GM12878 (cell line): Measurements from ENCODE around the gene WTAP. TPM values are rescaled to one million over a fixed set of nuclear protein-coding genes. Genes with fewer than 3 reads are reported as not detected.
A peak's percentile ranks its signal among the peaks of the same experiment; 100 is the strongest.

ENCODE experiments used
- ASH2L ChIP-seq: fragments of 300-600, 200-600 bp; sonication (generic); IDR thresholded peaks from 2 replicates; pipeline ENCODE4 v1.6.1; 2017; ENCODE audit warnings: low read depth, mild to moderate bottlenecking, borderline replicate concordance
- BCLAF1 ChIP-seq: fragments of 450-650 bp; IDR thresholded peaks from 2 replicates; pipeline ENCODE4 v1.6.1; 2017; ENCODE audit warnings: antibody characterized with exemption, mild to moderate bottlenecking, moderate library complexity
- BMI1 ChIP-seq: fragments of 450-650 bp; IDR thresholded peaks from 2 replicates; pipeline ENCODE4 v1.6.1; 2016; ENCODE audit warnings: mild to moderate bottlenecking, moderate library complexity, borderline replicate concordance
- CBX5 ChIP-seq: sonication (generic); IDR thresholded peaks from 2 replicates; pipeline ENCODE4 v1.6.1; 2016; ENCODE audit warnings: low read depth, moderate library complexity, mild to moderate bottlenecking, inconsistent platforms
- EGR1 ChIP-seq, 2 experiments: IDR thresholded peaks; 1 replicate in 1 of 2; 2 replicates in 1 of 2; pipeline ENCODE4 v1.6.1; 2011 to 2012; ENCODE audit warnings: low read depth in 2 of 2, low read length in 2 of 2, borderline replicate concordance in 1 of 2, mild to moderate bottlenecking in 1 of 2, moderate library complexity in 1 of 2
- IRF4 ChIP-seq: IDR thresholded peaks from 2 replicates; pipeline ENCODE4 v1.6.1; 2011; ENCODE audit warnings: low read depth, low read length
- MXI1 ChIP-seq: fragments of 150-350 bp; IDR thresholded peaks from 2 replicates; pipeline ENCODE4 v1.6.1; 2011; ENCODE audit warnings: low read depth, mild to moderate bottlenecking, inconsistent platforms, low read length, improper control_type of control experiment
- MYC ChIP-seq: IDR thresholded peaks from 2 replicates; pipeline ENCODE4 v1.6.1; 2011; ENCODE audit warnings: mild to moderate bottlenecking, low read length, moderate library complexity, inconsistent platforms; ENCODE audit not compliant: insufficient read depth, insufficient replicate concordance, insufficient read length, severe bottlenecking
- NBN ChIP-seq: fragments of 450-650 bp; IDR thresholded peaks from 2 replicates; pipeline ENCODE4 v1.6.1; 2016
- NFXL1 ChIP-seq: fragments of 450-650 bp; IDR thresholded peaks from 2 replicates; pipeline ENCODE4 v1.6.1; 2017; ENCODE audit warnings: antibody characterized with exemption, mild to moderate bottlenecking, borderline replicate concordance
- POLR2AphosphoS2 ChIP-seq: IDR thresholded peaks from 2 replicates; pipeline ENCODE4 v1.6.1; 2011; ENCODE audit warnings: low read depth, mild to moderate bottlenecking, low read length, improper control_type of control experiment, moderate library complexity
- RAD21 ChIP-seq: IDR thresholded peaks from 2 replicates; pipeline ENCODE4 v1.6.1; 2011; ENCODE audit warnings: mild to moderate bottlenecking, low read depth, low read length, moderate library complexity; ENCODE audit not compliant: insufficient read depth
- RB1 ChIP-seq: fragments of 450-650 bp; formaldehyde crosslinking; IDR thresholded peaks from 2 replicates; pipeline ENCODE4 v1.6.1; 2017; ENCODE audit warnings: mild to moderate bottlenecking, borderline replicate concordance
- RUNX3 ChIP-seq: IDR thresholded peaks from 2 replicates; pipeline ENCODE4 v1.6.1; 2012; ENCODE audit warnings: low read length, inconsistent platforms
- SMAD5 ChIP-seq: IDR thresholded peaks from 2 replicates; pipeline ENCODE4 v1.6.1; 2016; ENCODE audit warnings: antibody characterized with exemption, low read depth
- SMC3 ChIP-seq: IDR thresholded peaks from 2 replicates; pipeline ENCODE4 v1.6.1; 2011; ENCODE audit warnings: low read length, improper control_type of control experiment, borderline replicate concordance
- SRF ChIP-seq, 2 experiments: IDR thresholded peaks; 2 replicates each; pipeline ENCODE4 v1.6.1; 2011; ENCODE audit warnings: low read depth in 2 of 2, low read length in 2 of 2, mild to moderate bottlenecking in 1 of 2, moderate library complexity in 1 of 2
- STAT3 ChIP-seq: IDR thresholded peaks from 2 replicates; pipeline ENCODE4 v1.6.1; 2011; ENCODE audit warnings: low read depth, low read length, improper control_type of control experiment
- WRNIP1 ChIP-seq: IDR thresholded peaks from 2 replicates; pipeline ENCODE4 v1.6.1; 2011; ENCODE audit warnings: low read depth, low read length, improper control_type of control experiment, borderline replicate concordance
- ZNF24 ChIP-seq: fragments of 450-650 bp; IDR thresholded peaks from 2 replicates; pipeline ENCODE4 v1.6.1; 2017; ENCODE audit warnings: antibody characterized with exemption, mild to moderate bottlenecking
- ZNF274 ChIP-seq: IDR thresholded peaks from one replicate; pipeline ENCODE4 v1.8.0; 2011; ENCODE audit not compliant: insufficient read length, insufficient read depth
- polyA plus RNA-seq, 11 experiments: library from polyadenylated mRNA; depleted of rRNA in 4 of 11; unstranded in 6 of 11; stranded (reverse) in 5 of 11; fragments of >200 nt; fragmentation: Nextera tagmentation in 4 of 11; fragmentation: Illumina TruSeq in 1 of 11; extraction: Ambion mirVana in 4 of 11; extraction: Trizol in 1 of 11; gene quantifications; 1 replicate in 1 of 11; 2 replicates in 10 of 11; pipeline versions ENCODE4 v1.2.1 to v1.2.3, GENCODE V29; 2011 to 2016; ENCODE audit warnings: inconsistent platforms in 2 of 11, missing spikeins in 2 of 11, low read depth in 1 of 11
- total RNA-seq, 4 experiments: library from RNA; depleted of rRNA in 3 of 4; stranded (reverse); fragments of >200 nt in 3 of 4; fragmentation: Illumina TruSeq in 1 of 4; extraction: Trizol in 1 of 4; gene quantifications; 2 replicates each; pipeline versions ENCODE4 v1.2.1 to v1.2.3, GENCODE V29; 2013 to 2021
- TF ChIP-seq, protein P1 (sequence below): fragments of 450-650 bp; IDR thresholded peaks from 2 replicates; pipeline ENCODE4 v1.6.1; 2018; ENCODE audit warnings: mild to moderate bottlenecking, low read depth, moderate library complexity; ENCODE audit not compliant: partially characterized antibody
- TF ChIP-seq, protein P2 (sequence below): fragments of 450-650 bp; conservative IDR thresholded peaks from 2 replicates; pipeline ENCODE4 v1.6.1; 2017; ENCODE audit warnings: mild to moderate bottlenecking, moderate library complexity

Gene WTAP
- total and polyA plus RNA-seq, 10 of the 15 experiments (the other 5 are each of a cell fraction or from before 2014, with no cell fraction given): 38.7 to 132 (median 83.1) TPM

- TF ChIP-seq SMC3 (no peak), SMAD5 (peak; percentile 69), NBN (no peak; the same call in 1 of the 2 replicates), WRNIP1 (0 out of 2 replicates have a peak, but pooled peaks have one; percentile 20), SRF (IDR thresholded peaks at IDR 0.05; ENCODE audit: low read depth in 2 of 2, low read length in 2 of 2) (peak in 1 of 2 experiments; percentile 29; a peak in 1 of 4 replicates), RUNX3 (peak; percentile 46), POLR2AphosphoS2 (peak; percentile 69; the same call in 1 of the 2 replicates), ASH2L (no peak), ZNF274 (no peak), IRF4 (0 out of 2 replicates have a peak, but pooled peaks have one; percentile 27), MXI1 (peak; percentile 96), RAD21 (no peak), NFXL1 (no peak), CBX5 (no peak), BMI1 (no peak), STAT3 (no peak), RB1 (peak; percentile 19; the same call in 1 of the 2 replicates), ZNF24 (no peak), MYC (no peak), EGR1 (IDR thresholded peaks at IDR 0.05; ENCODE audit: borderline replicate concordance in 1 of 2, low read depth in 2 of 2, low read length in 2 of 2) (peak in 1 of 2 experiments; percentile 62; a peak in 1 of 3 replicates), BCLAF1 (no peak)
- TF ChIP-seq, protein P1, sequence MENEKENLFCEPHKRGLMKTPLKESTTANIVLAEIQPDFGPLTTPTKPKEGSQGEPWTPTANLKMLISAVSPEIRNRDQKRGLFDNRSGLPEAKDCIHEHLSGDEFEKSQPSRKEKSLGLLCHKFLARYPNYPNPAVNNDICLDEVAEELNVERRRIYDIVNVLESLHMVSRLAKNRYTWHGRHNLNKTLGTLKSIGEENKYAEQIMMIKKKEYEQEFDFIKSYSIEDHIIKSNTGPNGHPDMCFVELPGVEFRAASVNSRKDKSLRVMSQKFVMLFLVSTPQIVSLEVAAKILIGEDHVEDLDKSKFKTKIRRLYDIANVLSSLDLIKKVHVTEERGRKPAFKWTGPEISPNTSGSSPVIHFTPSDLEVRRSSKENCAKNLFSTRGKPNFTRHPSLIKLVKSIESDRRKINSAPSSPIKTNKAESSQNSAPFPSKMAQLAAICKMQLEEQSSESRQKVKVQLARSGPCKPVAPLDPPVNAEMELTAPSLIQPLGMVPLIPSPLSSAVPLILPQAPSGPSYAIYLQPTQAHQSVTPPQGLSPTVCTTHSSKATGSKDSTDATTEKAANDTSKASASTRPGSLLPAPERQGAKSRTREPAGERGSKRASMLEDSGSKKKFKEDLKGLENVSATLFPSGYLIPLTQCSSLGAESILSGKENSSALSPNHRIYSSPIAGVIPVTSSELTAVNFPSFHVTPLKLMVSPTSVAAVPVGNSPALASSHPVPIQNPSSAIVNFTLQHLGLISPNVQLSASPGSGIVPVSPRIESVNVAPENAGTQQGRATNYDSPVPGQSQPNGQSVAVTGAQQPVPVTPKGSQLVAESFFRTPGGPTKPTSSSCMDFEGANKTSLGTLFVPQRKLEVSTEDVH: no peak
- TF ChIP-seq, protein P2, sequence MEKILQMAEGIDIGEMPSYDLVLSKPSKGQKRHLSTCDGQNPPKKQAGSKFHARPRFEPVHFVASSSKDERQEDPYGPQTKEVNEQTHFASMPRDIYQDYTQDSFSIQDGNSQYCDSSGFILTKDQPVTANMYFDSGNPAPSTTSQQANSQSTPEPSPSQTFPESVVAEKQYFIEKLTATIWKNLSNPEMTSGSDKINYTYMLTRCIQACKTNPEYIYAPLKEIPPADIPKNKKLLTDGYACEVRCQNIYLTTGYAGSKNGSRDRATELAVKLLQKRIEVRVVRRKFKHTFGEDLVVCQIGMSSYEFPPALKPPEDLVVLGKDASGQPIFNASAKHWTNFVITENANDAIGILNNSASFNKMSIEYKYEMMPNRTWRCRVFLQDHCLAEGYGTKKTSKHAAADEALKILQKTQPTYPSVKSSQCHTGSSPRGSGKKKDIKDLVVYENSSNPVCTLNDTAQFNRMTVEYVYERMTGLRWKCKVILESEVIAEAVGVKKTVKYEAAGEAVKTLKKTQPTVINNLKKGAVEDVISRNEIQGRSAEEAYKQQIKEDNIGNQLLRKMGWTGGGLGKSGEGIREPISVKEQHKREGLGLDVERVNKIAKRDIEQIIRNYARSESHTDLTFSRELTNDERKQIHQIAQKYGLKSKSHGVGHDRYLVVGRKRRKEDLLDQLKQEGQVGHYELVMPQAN: peak; percentile 92; the same call in 1 of the 2 replicates
Observed at GRCh38 chr6:159790149-159790955, 63.0 kb downstream of the WTAP start, which contains the start of gene MRPL18 (continued).
